HG03175 (cell line): ENCODE results near the gene SLC35F2.
A peak's percentile ranks its signal among the peaks of the same experiment; 100 is the strongest.
"Not testable (repeated sequence)": the region's sequence is repeated elsewhere in the genome, so short reads cannot be mapped to it uniquely, and the experiment has no call there.

Source experiments
- ATAC-seq: cut with Tn5 transposase; IDR thresholded peaks from one replicate; pipeline ENCODE4 v1.9.1; 2021; ENCODE audit warnings: mild to moderate bottlenecking, moderate library complexity; ENCODE audit not compliant: unreplicated experiment

SLC35F2 gene

DNA sequence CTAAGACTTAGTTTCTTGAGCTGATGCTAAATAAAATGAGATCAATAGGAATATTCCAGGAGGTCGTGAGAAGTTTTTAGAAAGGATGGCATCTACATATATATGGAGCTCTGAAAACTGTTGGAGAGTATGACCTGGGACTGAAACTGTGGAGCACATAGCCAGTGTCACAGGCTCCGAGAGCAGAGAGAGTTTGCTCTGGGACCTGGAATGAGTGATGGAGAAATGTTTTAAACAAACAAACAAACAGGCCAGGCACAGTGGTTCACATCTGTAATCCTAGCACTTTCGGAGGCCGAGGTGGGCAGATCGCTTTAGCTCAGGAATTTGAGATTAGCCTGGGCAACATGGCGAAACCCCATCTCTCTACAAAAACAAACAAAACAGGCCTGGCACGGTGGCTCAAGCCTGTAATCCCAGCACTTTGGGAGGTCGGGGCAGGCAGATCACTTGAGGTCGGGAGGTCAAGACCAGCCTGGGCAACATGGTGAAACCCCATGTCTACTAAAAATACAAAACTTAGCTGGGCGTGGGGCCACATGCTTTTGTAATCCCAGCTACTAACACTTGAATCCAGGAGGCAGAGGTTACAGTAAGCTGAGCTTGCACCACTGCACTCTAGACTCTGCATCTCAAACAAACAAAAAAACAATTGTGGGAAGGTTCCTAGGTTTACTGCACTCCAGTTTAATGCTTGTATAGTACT, 67.1 kb downstream of the SLC35F2 start:
- ATAC-seq: no peak

DNA sequence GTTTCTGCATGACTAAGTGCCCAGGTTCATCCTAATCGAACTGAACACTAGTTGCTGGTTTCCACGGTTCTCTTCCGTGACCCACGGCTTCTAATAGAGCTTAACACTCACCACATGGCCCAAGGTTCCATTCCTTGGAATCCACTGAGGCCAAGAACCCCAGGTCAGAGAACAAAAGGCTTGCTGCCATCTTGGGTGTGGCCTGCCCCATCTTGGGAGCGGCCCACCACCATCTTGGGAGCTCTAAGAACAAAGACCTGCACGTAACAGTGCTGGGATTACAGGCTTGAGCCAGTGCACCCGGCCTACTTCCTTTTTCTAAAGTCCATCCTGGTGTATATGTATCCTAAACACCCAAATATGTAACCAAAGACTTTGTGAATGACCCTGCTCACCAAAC, 68.8 kb downstream of the SLC35F2 start:
- no peak for ATAC-seq

DNA sequence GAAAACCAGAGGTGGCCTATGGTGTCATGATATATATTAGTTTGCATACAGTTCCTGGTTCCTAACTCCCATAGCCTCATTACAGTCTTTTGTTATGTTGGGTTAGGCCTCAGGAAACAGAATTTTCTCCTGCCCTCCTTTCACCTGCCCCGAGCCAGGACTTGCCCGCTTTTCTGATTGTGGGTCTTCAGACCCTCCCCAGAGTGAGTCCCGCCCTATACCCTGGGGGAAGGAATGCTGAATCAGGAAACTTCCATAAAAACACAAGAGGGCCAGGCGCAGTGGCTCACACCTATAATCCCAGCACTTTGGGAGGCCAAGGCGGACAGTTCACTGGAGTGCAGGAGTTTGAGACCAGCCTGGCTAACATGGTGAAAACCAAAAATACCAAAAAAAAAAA, 70.9 kb downstream of the SLC35F2 start:
- ATAC-seq: no peak

DNA sequence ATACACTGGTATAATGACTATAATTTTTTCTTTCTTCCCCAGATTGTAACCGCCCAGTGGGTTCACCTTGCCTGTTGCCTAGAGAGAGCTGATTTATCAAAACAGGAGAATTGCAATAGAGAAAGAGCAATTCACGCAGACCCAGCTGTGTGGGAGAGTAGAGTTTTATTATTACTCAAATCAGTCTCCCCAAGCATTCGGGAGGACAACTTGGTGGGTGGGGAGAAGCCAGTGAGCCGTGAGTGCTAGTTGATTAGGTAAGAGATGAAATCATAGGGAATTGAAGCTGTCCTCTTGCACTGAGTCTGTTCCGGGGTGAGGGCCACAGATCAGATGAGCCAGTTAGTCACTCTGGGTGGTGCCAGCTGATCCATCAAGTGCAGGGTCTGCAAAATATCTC, 73.2 kb downstream of the SLC35F2 start:
- no peak for ATAC-seq

DNA sequence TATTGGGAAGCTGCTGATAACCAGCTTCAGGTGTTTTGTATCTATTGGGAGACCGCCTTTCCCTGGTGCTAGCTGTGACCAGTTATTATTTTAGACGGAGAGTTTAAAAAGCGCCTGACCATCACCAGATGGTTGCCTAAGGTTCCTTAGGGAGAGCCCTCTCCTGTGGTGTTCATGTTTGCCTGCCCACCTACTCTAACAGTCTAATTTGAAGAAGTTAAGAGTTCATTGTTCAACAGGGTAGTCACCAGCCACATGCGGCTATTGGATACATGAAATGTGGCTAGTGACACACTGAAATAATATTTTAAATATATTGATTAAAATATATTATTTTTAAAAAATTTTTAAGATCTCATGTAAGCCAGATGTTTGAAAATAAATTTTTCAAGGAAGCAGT, 75.5 kb downstream of the SLC35F2 start:
- ATAC-seq: no peak

DNA sequence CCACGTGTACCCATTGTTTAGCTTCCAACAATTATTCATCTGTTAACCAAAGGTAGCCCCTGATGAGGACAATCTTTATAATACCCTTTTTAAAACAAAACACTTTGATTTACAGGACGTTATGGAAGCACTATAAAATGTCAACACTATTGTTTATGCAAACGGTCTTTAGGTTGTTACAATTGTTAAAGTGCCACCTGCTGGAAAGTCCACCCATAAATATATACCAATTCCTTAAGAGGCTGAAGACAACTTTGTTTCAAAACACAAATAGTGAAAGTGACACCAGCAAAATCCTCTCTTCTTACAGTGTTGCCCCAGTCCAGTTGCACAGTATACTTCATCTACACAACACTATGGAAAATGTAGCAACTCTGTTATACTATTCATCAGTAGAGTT, 77.8 kb downstream of the SLC35F2 start:
- no peak for ATAC-seq

DNA sequence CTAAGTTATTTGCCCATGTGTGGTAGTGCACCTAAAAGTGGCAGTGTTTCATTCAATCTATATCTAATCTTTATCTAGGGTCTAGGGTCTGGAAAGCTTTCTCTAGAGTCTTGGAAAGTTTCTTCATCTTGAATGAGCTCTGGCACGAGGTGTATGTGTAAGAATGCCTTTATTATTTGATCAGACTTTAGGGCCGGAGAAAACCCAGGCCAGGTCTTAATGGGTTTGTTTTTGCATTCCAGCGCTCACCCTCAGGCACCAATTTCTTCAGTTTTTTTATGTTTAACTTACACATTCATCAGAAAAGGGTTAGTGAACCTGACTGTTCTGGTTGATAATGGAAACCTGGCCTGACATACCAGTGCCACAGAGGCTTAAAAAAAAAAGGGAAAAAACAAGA, 78.5 kb downstream of the SLC35F2 start:
- no peak for ATAC-seq

DNA sequence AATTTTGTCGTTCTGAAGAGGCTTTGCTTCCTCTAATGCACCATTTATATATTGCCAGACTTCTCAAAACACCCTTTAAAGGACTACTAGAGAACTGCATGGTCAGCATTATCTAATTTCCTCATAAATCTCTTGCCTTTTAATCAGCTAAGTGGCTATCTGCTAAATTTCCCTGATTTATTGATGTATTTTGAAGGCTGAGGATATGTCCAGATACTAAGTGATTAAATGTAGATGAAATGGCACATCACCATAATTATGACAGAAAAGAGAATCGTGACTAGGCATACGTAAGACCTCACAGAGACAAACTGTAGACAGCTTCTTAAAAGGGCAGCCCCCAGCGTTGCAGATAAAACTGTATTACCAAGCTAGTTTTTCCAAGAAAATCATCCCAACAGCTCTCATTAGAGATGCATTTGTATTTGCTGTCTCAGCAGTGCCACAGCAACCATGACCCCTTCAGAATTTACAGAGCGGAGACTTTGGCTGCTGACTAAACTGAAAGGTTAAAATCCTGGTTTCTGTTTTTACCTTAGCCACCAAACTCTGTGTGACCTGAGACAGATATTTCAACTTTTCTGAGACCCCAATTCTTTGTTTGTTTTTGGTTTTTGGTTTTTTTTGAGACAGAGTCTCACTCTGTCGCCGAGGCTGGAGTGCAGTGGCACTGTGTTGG, 79.6 kb downstream of the SLC35F2 start:
- no peak for ATAC-seq

DNA sequence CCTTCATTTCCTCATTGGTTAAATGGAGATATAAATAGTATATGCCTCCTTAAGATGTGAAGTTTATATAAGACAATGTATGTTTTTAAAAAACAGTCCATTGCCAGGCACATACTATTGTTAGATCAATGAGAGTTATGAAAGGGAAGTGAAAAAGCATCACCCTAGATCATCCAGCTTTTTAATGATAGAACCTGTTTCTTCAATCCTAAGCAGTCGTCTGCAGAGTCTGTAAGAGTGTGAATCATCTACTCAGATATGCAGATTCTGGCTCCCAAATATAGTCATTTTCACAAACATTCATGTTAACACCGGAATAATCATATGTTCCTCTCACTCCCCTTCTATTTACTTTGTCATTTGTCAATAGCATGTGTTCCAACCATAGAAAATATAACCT, 81.5 kb downstream of the SLC35F2 start:
- ATAC-seq: peak; percentile 82

DNA sequence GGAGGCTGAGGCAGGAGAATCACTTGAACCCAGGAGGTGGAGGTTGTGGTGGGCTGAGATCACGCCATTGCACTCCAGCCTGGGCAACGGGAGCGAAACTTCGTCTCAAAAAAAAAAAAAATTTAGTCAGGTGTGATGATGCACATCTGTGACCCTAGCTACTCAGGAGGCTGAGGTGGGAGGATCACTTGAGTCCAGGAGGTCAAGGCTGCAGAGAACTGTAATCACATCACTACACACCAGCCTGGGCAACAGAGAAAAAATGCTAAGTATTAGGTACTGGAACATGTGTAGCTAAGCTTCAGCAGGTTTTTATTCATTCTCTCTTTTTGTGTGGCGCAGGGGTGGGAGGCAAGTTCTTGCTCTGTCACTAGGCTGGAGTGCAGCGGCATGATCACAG, 82.5 kb downstream of the SLC35F2 start:
- ATAC-seq: no peak

DNA sequence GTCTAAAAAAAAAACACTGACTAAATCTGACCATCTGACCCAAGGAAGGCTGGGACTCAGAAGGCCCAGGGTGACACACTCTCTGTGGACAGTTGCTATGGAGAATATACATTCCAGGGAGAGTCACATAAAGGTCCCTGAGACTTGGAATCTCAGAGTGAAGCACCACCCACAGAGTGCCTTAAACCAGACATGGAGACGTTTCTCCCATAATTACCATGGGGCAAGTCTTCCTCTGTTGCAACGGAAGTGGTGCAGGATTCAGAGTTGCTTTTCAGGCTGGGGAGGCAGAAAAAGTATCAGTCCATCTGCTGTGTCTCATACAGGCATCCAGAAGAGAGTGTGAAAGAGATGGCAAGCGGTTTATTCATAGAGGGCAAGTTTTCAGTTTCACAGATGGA, 88.0 kb downstream of the SLC35F2 start:
- ATAC-seq: peak; percentile 37

DNA sequence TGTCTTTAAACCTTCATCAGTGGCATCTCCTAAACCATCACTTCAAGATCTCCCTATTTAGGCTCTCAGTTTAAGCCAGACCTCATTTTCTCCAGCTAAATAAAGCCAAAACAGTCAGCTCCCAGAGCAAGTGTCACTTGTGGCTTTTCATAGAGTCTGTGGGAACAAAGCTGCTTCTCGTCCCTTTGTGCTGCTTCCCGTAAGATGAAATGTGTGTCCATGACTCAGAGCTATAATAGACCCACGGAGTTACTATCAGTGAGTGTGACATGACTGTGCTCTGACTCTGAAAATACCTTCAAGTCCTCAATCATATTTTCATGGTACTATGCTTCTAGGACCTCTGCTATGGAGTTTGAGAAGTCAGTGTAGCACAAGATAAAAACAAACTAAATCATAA, 89.4 kb downstream of the SLC35F2 start:
- ATAC-seq: no peak

DNA sequence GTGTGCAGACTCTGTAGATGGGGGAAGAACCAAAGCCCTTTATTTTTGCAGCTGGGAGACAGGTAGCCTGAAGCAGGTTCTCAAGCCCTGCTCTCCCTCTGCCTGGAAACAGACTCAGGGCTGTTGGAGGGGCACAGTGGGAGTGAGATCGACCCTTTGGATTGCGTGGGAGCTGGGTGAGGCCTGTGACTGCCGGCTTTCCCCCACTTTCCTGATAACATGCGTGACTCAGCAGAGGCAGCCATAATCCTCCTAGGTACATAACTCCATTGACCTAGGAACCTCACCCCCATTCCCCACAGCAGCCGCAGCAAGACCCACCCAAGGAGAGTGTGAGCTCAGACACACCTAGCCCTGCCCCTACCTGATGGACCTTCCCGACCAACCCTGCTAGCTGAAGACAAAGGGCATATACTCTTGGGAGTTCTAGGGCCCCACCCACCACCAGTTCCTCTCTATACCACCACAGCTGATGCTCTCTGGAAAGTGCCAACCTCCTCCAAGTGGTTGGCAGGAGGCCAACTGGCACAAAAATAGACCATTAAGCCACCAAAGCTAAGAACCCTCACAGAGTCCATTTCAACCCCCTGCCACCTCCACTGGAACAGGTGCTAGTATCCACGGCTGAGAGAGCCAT, 99.8 kb downstream of the SLC35F2 start:
- ATAC-seq: not testable (repeated sequence)

DNA sequence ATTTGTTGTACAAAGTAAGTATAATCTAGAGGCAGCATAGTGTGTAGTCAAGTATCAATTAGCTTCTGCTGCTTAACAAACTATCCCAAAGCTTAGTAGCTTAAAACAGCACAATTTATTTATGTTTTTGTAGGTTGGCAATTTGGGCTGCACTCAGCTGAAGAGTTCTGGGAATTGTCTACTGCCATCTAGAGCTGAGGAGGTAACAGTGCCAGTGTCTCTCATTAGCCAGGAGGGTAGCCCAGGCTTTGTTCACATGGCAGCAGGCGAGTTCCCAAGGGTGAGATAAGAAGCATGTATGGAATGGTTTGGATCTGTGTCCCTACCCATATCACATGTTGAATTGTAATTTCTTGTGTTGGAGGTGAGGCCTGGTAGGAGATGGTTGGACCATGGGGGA, 100.9 kb downstream of the SLC35F2 start:
- ATAC-seq: no peak

DNA sequence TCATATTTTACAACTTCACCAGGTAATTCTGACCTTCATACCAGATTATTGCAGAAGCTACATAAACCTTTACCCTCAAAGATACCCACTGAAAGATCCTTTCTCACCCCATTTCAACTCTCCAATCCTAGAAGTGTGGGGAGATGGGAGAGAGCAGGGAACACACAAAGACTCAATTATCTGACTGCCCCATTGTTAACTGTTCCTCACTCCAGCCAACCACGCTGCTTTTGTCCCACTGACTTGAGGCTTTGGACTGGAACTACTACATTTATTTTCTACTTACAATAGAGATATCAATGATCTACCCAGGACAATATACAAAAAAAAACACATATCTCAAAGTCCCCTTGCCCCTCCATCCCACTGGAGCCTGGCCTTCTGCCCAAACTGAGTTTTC, 102.0 kb downstream of the SLC35F2 start:
- ATAC-seq: no peak

DNA sequence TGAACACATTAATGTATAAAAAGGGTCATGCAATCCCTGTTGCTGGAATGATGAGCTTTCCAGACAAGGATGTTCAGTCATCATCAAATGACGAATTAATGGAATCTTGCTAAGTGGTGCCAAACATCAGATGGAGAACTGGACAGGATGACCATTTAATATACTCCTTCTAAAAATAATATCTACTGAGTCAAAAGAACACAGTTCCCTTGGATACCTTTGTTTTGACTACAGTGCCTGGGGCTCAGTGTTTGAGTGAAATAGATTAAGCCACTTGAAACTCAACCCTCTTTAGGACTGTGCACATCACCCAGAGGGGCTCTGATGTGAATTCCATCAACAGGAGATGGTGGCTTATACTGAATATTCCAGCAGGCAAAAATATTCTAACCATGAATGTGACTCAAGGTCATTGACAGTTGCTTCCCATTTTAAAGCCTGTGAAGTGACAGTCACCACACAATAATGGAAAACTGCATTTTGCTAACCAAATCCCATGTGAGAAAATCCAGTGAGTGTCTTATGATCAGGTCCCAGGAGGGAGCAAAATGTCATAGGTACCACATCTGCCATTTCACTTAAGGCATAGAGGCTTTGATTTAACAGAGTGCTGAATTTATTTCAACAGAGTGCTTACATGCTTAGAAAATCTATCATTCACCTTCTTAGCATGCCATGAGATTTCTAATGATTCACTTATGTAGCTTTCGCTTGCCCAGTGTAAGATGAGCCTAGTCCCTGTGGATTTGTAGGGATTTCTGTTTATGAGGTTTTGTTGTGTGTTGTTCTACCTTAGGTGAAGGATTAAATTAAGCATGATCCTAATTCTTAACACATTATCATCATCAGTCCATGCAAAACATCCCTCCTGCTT, 105.4 kb downstream of the SLC35F2 start:
- no peak for ATAC-seq

DNA sequence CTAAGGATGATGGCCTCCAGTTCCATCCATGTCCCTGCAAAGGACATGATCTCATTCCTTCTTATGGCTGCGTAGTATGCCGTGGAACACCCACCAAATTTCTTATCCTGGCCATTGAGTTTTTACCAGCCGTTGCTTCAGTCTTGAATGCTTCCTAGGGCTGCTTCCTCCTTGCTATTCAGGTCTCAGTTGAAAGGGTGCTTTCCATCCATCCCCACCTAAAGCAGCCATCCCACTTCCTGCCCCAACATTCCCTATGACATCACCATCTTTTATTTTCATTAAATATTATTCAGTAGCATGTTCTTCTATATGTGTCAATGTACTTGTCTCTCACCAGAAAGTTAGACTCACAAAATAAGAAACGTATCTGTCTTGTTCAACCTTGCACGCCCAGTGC, 106.1 kb downstream of the SLC35F2 start:
- no peak for ATAC-seq

DNA sequence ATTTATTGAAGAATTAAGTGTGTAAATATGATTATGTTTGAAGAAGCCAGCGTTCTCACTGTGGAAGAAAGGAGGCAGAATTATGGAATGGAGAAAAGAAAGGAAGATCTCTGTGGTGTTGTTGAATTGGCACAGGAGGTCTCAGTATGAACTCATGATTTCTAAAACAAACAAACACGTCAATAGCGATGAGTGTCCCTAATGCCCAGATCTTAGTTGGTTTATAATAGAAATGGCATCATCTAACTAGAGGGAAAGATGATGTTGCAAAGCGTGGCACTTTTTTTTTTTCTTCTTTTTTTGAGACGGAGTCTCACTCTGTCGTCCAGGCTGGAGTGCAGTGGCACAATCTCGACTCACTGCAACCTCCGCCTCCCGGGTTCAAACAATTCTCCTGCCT, 107.5 kb downstream of the SLC35F2 start:
- ATAC-seq: no peak

DNA sequence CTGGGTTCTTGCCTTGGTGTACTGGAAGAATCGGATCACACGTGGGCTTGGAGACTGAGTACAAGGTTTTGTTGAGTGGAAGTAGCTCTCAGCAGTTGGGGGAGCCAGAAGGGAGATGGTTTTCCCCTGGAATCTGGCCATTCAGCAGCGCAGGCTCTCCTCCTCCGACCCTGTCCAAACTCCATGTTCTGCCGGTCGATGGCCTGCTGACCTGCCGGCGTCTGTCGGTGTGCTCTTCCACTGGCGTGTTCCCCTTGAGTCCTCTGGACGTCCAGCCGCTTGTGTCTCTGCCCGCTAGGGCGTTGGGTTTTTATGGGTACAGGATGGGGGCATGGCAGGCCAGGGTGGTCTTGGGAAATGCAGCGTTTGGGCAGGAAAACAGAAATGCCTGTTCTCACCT, 108.3 kb downstream of the SLC35F2 start:
- ATAC-seq: no peak

DNA sequence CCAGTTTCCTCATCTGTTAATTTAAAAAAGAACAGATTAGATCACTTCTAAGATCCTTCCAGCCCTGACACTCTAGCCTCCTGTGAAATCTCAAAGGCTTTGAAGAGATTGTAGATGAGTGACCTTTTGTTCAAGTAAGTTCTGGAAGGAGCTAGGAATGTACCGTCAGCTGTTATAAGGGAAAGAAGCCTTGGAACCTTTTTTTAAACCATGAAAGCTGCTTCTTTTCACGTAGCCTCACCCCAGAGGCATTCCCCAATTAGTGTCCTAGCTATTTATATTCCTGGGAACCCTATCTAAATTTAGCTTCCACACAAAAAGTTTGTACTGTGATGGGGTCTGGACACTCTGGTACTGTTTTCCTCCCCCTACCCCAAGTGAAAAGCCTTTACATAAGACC, 111.0 kb downstream of the SLC35F2 start:
- ATAC-seq: no peak

DNA sequence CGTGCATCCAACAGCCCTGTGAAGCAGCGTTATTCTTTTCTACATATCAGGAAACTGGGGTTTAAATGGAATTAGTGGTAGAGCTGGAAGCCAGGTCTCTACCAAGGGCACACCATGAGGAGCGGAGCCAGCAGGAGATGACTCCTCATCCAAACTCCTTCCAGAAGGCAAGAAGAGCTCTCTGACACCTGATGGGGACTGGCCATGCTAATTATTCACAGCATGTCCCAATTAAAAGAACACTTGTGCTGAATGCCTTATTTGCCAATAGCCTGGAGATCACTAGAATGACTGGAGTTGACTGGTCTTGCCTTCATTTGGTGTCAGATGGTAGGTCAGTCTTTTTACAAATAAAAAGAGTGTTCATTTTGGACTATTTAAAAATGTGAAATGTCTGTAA, 113.9 kb downstream of the SLC35F2 start:
- no peak for ATAC-seq
